Coronary artery (tissue), 2 donors: ENCODE measurements around the gene MXI1.

ENCODE experiments used
- DNase-seq: peaks from one replicate; pipeline ENCODE4 v3.0.0-alpha.2; 2017; ENCODE audit warnings: low spot score
- H3K27ac ChIP-seq, 2 donors: fragments of 200-600 bp; sonication (generic); one replicate each; pipeline ENCODE4 v1.5.1; 2016 to 2019
- H3K4me3 ChIP-seq: fragments of 200-600 bp; sonication (generic); 2 replicates; pipeline ENCODE4 v1.5.1; 2016; ENCODE audit warnings: mild to moderate bottlenecking, moderate library complexity
- TF ChIP-seq, protein P1 (sequence below): fragments of 200-600 bp; sonication (generic); IDR thresholded peaks from one replicate; pipeline ENCODE4 v1.5.1; 2019; ENCODE audit warnings: antibody characterized with exemption

The MXI1 gene

DNA sequence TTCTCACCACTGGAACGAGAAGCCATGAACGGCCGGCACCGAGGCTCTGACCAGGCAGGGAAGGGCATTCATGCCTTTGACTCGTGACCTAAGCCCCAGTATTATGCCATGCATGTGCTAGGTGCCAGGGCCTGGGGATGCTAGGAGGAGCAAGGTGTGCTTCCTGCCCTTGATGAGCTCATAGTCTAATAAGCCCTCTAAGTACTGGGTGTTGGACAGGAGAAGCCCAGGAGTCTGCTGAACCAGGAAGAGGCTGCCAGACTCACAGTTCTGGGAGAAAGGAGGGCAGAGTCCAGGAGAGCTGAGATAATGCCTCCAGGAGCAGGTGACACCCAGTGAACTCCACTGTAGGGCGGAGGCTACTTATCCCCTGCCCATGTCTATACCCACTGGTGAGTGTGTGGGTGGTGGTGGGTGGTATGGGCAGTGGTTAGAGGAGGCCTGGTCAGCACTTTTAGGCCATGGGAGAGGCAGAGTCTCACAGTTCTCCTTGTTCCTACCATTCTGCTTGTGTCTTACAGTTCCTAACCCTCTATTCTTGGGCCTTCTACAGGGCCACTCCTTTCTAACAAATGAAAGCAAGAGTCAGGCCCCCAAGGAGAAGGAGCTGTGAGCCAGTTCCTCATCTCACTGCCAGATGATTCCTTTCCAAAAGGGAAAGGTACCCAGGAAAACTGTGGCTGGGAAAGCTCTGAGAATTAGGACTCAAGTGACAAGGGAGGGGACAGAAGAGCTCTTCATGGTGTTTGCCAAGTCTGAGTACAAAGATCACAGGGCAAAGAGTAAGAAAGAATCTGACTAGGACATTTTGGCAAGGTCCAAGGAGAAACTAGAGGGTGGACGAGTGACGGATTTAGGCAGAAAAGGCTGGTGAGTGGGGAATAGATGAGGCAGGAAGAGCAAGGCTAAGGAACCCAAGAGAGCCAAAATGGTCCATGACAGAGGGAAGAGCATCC lies 3.6 kb upstream of the MXI1 start:
- no peak for DNase-seq
- TF ChIP-seq, protein P1, sequence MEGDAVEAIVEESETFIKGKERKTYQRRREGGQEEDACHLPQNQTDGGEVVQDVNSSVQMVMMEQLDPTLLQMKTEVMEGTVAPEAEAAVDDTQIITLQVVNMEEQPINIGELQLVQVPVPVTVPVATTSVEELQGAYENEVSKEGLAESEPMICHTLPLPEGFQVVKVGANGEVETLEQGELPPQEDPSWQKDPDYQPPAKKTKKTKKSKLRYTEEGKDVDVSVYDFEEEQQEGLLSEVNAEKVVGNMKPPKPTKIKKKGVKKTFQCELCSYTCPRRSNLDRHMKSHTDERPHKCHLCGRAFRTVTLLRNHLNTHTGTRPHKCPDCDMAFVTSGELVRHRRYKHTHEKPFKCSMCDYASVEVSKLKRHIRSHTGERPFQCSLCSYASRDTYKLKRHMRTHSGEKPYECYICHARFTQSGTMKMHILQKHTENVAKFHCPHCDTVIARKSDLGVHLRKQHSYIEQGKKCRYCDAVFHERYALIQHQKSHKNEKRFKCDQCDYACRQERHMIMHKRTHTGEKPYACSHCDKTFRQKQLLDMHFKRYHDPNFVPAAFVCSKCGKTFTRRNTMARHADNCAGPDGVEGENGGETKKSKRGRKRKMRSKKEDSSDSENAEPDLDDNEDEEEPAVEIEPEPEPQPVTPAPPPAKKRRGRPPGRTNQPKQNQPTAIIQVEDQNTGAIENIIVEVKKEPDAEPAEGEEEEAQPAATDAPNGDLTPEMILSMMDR = no peak
- Histone ChIP-seq H3K4me3 (no peak overlapping the region), H3K27ac (no peak overlapping the region)

DNA sequence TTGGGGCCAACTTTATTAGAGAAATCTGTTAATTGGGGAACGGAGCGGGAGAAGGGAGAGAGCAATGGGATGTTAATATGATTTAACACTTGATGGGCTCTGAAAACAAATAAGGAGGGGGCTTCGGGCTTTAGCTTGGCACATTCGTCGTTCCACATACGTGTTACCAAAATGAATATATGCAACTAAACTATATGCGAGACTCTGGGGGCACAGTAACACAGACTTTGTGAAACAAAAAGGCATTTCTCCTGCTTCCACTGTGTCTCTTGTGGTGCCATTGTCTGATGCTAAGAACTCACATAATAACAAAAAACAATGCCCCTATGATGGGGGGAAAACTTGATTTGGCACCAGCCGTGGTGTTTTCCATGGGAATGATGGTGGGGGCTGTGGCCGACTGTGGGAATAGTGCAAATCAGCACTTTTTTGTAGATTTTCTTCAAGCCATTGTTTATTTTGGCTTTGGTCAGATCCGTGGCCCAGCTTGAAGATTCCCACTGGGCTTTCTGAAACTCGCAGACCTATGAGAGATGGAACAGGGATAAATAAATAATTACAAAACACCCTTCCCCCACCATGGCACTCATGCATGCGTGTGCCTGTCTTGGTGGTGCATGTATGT lies 2.2 kb upstream of the MXI1 start:
- DNase-seq = no peak
- Histone ChIP-seq H3K4me3 (no peak overlapping the region), H3K27ac (no peak overlapping the region)
- TF ChIP-seq, protein P1 = no peak

DNA sequence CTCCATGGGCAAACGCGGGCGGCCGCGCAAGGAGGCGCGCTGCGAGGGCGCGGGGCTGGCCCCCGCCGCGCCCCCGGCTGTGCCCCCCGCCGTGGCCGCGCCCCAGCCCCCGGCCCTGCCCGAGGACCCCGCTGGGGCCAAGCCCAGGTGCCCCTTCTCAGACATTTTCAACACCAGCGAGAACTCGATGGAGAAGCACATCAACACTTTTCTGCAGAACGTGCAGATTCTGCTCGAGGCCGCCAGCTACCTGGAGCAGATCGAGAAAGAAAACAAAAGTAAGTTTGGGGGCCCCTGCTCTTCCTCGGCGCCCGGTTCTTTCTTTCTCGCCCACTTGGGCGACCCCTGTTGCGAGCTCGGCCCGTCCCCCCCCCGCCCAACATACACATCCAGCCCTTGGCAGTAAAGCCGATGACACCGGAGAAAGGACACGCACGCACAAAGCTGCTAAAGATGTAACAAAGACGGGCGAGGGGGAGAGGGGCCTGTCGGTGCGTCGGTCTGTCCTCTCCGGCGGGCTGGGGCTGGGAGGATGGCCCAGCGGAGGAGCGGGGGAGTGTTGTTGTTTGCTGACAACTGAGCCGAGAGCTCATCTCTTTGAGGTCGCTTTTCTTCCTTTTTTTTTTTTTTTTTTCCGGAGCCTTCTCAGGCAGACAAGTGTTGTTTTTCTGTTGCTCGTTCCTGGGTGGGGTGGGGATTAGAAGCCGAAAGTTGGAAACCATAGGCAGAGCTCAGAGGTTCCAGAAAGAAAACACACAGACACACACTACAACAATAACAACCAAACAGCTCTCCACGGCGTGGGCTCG lies 604 bp downstream of the MXI1 start:
- DNase-seq = peak; percentile 76
- TF ChIP-seq, protein P1 = no peak
- peak overlapping the region; percentile 91 for H3K4me3 ChIP-seq
- peak overlapping the region; percentile 98 to 99 for H3K27ac ChIP-seq

DNA sequence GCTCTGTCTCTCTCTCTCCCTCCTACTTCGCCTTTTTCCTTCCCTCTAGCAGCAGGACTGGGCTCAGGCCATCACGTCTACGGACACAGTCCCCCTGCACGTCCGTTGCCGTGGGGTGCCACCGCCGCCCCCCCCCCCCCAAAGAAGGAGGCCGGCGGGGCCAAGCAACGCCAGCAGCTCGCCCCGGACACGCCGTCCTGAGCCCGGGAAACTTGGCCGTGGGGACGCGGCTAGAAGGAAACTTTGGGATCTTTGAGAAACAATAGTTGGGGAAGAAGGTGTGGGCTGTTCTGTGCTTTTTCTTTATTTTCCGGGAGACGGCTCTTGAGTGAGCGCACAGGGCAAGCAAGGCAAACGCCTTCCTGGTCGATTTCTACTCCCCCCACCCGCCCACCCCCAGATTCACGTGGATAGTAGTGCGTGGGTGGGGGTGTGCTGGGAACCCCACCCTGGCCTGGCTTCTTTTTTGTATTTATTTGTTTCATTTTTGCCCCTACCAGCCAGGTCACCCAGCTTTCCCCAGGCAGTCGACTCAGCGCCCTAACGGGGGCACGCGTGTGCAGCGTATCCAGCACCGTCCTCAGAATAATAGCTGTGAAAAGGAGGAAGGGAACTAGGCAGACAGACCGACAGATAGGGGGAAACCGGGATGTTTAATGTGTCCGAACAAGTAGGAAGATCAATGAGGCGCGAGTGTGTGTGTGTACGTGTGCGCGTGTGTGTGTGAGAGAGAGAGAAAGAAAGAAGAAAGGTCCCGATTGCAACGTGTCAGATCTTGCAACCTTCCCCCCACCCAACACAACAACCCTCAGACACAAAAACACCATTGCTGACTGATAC lies 1.4 kb downstream of the MXI1 start:
- TF ChIP-seq, protein P1 = no peak

DNA sequence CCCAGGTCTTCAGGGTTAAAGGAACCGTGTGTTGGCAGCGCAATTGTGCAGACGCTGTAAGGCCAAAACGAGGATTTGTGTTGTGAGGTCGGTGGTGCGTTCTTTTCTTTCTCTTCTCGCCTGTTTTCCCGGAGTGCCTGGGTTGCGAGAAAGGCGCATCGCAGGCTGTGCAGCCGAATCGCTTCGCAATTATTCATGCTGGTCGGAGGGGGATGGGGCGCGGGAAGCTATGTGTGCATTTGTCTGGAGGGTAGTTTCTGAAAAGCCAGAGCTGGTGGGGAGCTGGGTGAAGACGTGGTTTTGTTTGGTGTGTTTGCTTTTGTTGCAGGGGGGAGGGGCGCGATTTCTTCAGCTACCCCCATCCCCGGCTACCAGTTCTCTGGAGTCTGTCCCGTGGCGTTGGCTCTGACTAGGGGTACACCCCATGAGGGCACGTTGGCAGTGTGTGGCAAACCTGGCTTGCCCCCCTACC lies 2.1 kb downstream of the MXI1 start:
- peak overlapping the region; percentile 91 for H3K4me3 ChIP-seq
- TF ChIP-seq, protein P1 = no peak
- peak; percentile 85 for DNase-seq
- H3K27ac ChIP-seq = peak overlapping the region; percentile 98 to 99

More for the DNA sequence above, 1.4 kb downstream of the MXI1 start:
- H3K4me3 ChIP-seq = peak overlapping the region; percentile 91
- peak overlapping the region; percentile 98 to 99 for H3K27ac ChIP-seq
- DNase-seq = peak; percentile 78
